HG02571 (cell line): ENCODE measurements around the gene ELF1.

ENCODE experiments used
- ATAC-seq: cut with Tn5 transposase; IDR thresholded peaks from one replicate; pipeline ENCODE4 v1.9.1; 2021; ENCODE audit warnings: mild to moderate bottlenecking, moderate library complexity; ENCODE audit not compliant: unreplicated experiment

The ELF1 gene

DNA sequence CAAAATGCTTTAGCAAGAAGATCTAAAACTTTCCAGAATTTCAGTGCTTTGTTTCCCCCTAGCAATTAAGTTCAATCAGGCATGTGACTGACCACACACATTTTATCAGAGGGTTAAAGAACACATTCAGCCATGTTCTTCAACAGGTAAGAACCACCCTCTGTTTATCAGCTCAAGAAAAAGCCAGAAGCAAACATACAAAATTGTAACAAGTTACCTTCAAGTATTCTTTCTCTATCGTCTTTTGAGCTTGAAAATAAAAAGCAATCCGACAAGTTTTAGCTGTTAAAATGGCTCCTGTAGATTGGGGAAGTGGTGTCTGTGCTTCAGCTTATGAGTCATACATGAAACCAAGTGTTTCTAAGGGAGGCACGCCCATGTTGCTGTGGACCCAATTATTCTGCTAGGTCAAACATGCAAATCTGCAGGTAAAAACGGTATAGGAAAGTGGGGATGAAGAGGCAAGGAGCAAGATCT lies at the start of gene ELF1:
Gene ELF1 (minus strand): TSS at position 306 of the 477 bp plus-strand sequence. CDS start 37,262 bp downstream, outside the sequence.
- peak; percentile 89 for ATAC-seq

DNA sequence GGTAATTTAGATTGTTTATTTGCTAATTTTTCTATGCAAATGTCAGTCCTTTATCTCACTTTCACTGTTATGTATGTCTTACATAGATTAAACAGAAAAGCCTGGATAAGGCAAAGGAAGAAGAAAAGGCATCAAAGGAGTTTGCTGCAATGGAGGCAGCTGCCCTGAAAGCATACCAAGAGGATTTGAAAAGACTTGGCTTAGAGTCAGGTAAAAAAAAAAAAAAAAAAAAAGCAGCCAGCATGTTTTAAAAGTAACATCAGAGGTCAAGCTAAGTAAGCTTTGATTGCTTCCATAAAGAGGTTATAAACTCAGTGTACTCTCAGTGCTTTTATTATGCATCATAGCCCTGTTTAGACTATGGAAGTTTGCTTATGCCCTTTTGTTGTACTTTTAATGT lies 46.0 kb upstream of the ELF1 start:
- ATAC-seq: no peak

DNA sequence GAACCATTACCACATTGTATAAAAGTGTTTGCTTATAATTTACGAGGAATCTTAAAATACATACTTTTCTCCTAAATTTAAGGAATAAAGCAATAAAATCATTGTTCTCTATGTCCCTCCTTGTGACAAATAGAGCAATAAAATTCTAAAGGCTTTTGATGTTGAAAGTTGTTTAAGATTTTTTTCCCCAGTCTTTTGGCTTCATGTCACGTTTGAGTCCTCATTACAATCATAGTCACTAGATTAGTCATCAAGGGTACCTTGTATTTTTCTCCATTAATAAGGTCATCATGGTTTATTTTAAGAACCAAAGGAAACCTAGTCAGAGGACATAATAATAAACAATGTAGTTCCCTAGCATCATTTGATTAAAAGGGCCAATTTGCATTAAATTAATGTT lies 45.4 kb upstream of the ELF1 start:
- no peak for ATAC-seq

DNA sequence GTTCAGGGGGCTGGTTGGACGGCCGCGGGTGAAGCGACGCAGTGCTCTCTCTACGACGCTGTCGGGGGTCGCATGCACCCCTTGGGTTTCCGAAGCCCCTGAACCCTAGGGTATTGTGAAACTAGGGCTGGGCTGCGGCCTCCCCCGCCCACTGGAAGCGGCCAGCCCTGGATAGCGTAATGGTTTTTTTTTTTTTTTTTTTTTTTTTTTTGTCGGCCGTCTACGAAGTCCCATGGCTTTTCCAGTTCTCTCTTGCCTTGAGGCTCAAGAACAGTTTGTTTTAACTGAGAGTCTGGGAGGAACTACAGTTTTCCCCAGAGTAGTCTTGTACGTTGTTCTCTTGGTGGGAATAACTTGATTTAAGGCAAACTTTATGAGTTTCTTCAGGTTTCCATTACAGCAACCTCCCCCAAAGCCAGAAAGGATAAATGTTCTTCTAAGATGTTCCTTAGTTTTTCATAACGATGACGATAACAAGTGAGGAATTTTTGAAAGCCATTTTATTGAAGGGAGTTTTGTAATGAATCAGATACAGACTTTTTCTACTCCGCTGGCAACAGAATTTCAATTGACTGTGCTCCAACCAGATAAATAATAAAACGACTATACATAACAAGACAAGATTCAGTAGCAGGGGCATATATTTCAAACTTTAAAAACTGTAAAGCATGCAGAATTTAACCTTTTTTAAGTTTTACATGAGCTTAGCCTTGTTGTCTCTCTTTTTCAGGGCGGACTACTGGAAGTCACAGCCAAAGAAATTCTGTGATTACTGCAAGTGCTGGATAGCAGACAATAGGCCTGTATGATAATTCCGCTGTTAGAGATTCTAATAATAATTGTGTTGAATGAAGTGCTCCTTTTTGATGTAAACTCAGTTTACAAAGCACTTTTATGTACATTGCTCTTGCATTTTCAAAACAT lies 43.1 kb upstream of the ELF1 start:
- peak; percentile 25 for ATAC-seq

DNA sequence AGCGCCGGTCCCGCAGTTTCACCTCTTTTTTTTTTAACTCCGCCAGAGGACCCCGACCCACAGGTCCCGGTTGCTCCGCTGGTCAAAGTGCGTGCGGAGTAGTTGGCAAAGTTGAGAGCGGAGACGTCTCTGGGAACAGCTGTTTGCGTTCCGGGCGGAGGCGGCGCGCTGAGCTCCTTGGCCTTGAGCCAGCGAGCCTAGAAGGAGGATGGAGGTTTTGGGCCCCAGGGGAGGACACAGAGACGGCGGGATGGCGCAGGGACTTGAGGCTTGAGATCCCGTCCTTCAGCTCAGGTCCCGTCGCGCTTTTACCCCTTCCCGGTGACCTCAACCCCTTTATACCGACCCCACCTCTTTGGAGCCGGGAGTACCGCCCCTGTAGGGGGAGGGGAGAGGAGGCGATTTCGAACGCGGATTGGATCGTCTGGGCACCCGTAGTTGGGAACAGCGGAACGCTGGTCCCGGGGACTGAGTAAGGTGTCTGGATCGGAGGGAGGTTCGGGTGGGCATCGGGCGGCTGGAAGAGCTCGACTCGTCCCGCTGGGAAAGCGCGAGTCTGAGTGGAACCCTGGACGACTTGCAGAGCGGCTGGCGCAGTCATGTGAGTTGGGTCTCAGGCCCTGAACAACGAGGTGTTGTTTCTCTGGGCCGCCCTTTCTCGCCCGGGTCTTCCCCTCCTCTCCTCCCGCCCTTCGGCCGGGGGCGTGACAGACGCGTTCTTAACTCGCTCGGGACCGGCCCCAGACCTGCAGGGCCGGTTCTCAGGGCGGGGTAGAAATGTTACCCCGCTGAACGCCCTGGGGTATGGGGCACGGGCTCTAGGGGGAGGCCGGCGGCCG lies 42.2 kb upstream of the ELF1 start, which contains the start of gene WBP4:
Gene WBP4 (plus strand): TSS at position 435 of the 839 bp plus-strand sequence. CDS start 165 bp downstream, at position 600.
- peak; percentile 64 for ATAC-seq

DNA sequence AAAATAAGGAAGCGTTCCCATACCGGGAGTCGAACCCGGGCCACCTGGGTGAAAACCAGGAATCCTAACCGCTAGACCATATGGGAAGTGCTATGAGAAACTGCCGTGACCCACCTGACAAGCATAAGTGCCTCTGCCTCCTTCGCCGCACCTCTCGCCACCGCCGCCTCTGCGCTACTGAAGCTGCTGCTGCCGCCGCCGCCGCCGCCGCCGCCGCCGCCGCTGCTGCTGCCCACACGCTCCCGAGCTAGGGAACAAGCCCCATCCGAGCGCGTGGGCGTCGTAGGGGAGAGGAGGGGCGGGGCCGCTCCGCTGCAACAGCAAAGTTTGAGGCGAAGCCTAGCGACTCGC lies 41.6 kb upstream of the ELF1 start:
- peak; percentile 33 for ATAC-seq

DNA sequence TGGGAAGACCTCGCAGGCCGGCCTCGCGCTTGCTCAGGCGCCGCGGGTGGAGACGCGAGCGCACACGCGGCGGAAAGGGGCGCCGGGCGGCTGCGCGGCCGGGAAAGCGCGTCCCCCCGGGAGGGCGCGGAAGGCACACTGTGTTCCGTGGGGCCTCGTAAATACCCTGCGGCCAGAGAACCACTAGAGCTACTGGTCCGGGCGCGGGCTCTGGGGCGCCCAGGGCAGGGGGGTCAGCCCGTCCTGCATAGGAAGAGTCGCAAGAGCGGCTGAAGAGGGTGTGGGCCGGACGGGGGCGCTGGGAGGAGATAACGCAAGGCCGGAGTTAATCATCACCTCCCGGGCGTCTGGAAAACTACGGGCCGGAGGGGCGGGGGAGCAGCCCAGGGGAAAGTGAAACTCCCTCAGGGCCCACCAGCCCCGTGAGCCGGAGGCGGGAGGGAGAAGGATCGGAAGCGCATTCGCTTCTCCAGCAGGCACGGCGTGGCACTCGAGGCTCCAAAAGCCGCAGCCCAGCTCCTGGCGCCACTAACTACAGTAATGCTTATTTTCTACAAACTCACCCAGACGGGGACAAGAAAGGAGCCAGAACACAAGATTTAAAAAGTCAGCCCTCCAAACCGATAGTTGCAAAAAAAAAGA lies 41.1 kb upstream of the ELF1 start:
- ATAC-seq: peak; percentile 36

DNA sequence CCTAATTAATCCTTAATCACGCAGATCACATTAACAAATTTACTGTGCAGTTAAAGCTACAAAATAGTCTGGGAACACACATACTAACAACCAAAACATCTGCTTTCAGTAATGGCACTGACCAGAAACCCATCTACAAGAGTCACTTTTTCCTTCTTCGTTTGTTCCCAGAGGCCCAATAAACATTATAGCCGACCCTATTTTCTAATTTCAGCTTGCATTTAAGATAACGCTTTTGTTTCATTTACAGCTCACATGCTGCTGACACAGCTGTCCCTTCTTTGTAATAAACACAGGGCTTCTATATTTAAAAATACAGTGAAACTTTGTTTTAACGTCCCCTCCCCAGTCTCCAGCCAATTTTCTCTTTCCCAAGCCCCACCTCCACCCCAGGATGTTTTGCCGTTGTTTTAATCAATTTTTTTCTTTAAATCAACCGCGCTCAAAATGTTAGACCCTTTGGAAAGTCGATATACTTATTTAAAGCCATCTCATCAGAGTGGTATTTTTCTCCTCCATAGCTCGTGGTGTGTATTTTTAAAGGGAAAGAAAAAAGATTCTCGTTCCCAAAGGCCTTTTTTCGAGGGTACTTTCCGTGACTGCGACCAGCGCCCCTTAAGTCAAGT lies 40.5 kb upstream of the ELF1 start:
- no peak for ATAC-seq

DNA sequence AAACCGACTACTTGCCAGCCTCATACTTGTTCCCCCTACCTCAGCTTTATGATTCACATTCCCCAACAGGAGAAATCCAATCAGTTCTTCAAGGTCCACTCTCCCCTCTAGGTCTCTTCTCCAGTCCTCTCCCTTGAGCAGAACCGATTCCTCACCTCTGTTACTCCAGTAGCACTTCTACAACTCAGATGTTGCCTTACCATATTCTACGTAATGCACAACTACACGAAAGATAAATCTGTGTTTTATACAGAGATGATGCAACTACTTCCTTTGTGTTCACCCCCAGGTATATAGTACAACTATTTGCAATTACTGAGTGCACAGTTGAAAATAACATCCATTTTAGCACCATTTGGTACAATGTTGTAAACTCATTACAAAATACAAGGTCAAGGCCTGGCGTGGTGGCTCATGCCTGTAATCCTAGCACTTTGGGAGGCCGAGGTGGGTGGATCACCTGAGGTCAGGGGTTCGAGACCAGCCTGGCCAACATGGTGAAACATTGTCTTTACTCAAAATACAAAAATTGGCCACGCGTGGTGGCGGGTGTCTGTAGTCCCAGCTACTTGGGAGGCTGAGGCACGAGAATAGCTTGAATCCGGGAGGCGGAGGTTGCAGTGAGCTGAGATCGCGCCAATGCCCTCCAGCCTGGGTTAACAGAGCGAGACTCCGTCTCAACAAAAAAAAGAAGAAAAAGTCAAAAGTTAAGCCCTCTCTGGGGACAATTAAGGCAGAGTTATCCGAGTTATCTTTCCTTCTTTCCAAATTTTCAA lies 39.4 kb upstream of the ELF1 start:
- no peak for ATAC-seq

DNA sequence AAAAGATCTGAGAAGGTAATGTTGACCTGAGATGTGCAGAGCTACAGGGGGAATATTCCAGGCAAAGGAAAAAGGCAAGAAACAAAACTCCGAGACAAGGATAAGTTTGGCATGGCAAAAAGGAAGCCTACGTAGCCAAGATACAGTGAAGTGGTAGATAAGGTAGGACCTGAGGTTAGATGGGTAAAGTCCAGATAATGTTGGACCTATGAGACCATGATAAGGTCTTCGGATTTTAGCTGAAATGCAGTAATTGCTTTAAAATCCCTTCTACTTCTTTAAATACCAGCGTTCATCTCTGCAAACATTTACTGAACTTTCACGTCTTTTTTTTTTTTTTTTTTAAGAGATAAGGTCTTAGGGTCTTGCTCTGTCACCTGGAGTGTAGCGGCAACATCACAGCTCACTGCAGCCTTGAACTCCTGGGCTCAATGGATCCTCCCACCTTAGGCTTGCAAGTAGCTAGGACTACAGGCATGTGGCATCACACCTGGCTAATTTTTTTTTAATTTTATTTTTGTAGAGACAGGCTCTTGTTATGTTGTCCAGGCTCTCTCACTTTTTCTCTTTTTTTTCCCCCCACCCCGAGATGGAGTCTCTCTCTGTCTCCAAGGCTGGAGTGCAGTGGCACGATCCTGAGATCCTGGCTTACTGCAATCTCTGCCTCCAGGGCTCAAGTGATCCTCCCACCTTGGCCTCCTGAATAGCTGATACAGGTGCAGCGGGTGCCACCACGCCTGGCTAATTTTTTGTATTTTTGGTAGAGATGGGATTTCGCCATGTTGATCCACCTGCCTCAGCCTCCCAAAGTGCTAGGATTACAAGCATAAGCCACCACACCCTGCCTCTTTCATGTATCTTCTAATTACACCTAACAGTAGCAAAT lies 38.0 kb upstream of the ELF1 start:
- no peak for ATAC-seq

DNA sequence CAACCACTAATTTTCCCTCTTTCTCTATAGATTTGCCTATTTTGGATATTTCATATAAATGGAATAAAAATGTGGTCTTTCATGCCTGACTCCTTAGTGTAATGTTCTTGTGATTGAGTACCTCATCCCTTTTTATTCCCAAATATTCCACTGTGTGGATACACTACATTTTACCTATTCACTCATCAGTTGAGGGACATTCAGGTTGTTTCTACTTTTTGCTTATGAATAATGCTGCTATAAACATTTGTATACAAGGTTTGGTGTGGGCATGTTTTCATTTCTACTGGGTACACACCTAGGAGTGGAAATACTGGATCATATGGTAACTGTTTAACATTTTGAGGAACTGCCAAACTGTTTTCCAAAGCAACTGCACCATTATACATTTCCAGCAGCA lies 37.1 kb upstream of the ELF1 start:
- ATAC-seq: no peak

DNA sequence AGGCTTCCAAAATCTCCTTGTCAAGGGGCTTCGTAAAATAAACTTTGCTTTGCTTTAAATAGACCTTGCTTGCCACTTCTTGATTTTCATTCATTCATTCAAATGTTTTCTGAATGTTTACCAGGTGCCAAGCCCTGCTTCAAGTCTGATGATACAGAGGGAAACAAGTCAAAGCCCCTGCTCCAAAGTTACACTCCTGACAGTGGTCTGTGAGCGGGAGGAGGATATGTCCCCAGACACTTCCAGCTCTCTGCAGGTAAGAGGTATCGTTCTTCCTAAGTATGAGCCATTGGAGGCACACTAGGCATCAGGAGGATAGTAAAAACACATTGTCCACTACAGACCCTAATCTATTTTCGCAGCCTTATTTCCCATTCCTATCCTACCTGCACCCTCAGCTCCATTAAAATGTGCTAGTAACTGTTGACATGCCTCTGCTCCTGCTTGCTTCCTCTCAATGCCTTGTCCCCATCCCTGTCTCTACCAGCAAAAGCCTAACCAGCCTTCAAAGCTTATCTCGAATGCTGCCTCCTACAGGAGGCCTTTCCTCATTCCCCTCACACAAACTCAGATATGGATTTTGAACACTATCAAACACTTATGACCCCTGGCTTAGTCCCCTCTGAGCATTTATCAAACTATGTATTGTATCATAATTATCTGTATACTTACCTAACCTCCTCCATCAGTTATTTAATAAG lies 36.0 kb upstream of the ELF1 start:
- ATAC-seq: no peak

DNA sequence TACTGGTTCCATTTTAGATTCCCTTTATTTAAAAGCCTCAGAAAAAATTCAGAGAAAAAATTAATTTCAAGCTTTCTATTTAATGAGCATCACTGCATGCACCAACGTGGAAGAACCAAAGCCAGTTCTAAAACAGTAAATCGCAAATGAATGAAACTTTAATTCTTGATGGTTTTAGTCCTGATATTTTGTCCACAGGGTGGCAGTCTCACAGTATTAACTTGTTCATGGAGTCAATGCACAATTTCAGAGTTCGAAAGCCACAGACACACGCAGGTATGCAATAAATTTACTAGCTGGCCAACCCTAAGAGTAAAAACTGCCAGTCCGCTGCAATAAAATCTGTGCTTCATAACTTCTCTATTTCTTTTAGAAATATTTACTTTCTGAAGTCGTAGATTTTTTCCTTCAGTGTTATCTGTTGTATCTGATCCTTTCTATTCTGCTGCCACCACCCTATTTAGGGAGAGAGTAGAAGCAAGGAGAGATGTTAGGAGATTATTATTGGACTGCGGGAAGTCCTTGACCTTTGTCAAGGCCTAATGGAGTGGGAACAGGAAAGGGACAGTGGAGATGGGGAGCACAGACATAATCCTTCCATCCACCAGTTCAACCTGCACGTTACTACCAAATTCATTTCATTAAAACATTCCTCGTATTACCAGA lies 35.2 kb upstream of the ELF1 start:
- no peak for ATAC-seq

DNA sequence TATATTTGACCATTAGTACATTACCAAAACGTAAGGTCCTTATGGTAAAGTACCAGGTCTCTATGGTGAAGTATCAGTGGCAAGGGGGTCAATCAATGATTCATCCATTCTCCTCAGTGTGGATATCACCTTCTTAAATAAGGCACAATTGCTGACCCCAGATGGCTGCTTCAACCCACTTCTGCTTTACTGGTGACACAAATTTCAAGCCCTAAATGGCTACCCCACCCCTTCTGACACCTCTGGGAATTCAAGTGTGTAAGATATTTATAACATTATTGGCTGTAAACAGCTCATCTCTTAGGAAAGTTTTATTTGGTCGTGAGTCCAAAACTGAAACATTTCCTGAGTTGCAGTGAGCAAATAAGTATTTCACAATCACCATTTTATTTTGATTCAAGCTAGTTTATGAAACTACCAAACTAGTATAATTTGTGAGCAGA lies 34.3 kb upstream of the ELF1 start:
- ATAC-seq: no peak

DNA sequence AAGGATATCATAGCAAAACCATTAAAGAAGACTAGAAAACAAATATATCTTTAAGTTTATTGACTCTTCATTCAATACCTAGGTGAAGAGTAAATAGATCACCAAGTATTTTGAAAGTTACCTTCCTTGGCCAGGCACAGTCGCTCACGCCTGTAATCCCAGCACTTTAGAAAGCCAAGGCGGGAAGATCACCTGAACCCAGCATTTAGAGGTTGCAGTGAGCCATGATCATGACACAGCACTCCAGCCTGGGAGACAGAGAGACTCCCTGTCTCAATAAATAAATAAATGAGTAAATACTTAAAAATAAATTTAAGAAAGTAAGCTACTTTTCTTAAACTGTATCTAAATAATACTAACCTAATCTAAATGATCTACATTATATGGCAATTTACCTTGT lies 33.3 kb upstream of the ELF1 start:
- no peak for ATAC-seq

DNA sequence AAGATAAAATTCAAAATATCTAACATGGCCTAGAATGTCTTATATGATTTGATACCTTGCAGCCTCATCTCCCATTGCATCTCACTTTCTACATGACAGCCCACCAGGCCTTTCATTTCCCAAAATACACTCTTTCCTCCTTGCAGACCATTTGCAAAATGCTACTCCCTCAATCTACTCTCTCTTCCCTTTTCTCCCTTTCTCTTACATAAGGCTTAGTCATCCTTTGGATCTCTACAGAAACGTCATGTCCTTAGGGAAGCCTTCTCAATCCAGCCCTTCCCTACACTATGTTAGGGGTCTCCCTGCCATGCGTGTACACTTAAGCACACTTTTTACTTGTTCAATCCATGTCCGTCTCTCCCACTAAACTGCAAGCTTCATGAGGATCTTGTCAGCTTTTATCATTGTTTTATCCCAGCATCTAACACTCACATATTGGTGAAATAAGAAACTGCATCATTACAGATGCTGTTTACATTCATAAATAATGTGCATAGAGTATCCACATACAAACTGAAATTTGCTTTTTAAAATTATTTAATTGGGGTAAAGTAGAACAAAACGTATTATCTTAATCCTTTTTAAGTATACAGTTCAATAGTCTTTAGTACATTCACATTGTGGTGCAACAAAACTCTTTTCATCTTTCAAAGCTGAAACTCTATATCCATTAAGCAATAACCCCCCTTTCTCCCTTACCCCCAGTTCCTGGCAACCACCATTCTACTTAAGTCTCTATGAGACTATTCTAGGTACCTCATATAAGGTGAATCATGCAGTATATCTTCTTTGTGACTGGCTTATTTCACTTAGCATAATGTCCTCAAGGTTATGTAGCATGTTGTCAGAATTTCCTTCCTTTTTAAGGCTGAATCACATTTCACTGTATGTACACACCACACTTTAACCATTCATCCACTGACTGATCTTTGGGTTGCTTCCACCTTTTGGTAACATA lies 30.6 kb upstream of the ELF1 start:
- no peak for ATAC-seq

DNA sequence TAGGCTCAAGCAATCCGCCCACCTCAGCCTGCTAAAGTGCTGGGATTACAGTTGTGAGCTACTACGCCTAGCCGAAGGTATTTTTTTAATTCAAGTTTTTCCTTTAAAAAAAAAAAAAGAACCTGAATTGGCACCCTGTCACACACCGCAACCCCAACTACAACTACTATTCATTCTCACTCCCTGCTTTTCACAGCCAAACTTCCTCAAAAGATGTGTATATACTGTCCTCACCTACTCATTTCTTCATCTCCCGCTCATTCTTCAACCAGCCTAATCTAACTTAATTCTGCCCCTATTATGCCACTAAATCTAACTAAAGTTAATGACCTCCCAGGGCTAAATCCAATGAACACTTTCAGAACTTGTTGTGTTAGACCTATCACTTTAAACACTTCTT lies 29.5 kb upstream of the ELF1 start:
- no peak for ATAC-seq
